Upper lobe of left lung (tissue), 6 donors: ENCODE data around the gene CCNK. TPM values are rescaled to one million over a fixed set of nuclear protein-coding genes. Genes with fewer than 3 reads are reported as not detected.

ENCODE experiments used
- ATAC-seq, 2 donors: fragments of 200-7000 bp; cut with Tn5 transposase; one replicate each; pipeline ENCODE4 v1.9.1; 2022; ENCODE audit warnings: mild to moderate bottlenecking in 2 of 2, moderate library complexity in 2 of 2; ENCODE audit not compliant: low FRiP score in 2 of 2
- DNase-seq, 2 donors: peaks; one replicate each; pipeline ENCODE4 v3.0.0-alpha.2; 2019 to 2020
- H3K27ac ChIP-seq, 4 donors: fragments of 200-600 bp; sonication (generic); one replicate each; pipeline ENCODE4 v1.5.1; 2016 to 2019
- H3K27me3 ChIP-seq, 4 donors: fragments of 200-600 bp; sonication (generic); one replicate each; pipeline ENCODE4 v1.5.1; 2017 to 2019
- H3K36me3 ChIP-seq, 4 donors: fragments of 200-600 bp; sonication (generic); one replicate each; pipeline ENCODE4 v1.5.1; 2016 to 2019
- H3K4me1 ChIP-seq, 4 donors: fragments of 200-600 bp; sonication (generic); one replicate each; pipeline ENCODE4 v1.5.1; 2018 to 2019
- H3K4me3 ChIP-seq, 4 donors: fragments of 200-600 bp; sonication (generic); one replicate each; pipeline ENCODE4 v1.5.1; 2017 to 2019; ENCODE audit warnings: mild to moderate bottlenecking in 2 of 4, moderate library complexity in 1 of 4
- H3K9me3 ChIP-seq, 4 donors: fragments of 200-600 bp; sonication (generic); one replicate each; pipeline ENCODE4 v1.5.1; 2018 to 2019
- EP300 ChIP-seq, 4 donors: sonication (generic); formaldehyde crosslinking; IDR thresholded peaks; one replicate each; pipeline ENCODE4 v1.5.1; 2017; ENCODE audit warnings: antibody characterized with exemption in 4 of 4, control low read depth in 2 of 4
- POLR2A ChIP-seq, 4 donors: fragments of 450-650 bp; IDR thresholded peaks; one replicate each; pipeline ENCODE4 v1.5.1; 2016 to 2017; ENCODE audit warnings: antibody characterized with exemption in 4 of 4, mild to moderate bottlenecking in 2 of 4
- POLR2AphosphoS5 ChIP-seq, 2 donors: sonication (generic); formaldehyde crosslinking; IDR thresholded peaks; one replicate each; pipeline ENCODE4 v1.5.1; 2017; ENCODE audit warnings: antibody characterized with exemption in 2 of 2
- WGBS, 2 donors: methylation state at CpG; one replicate each; pipeline ENCODE4 v1.1.5; 2017 to 2018; 5-methylcytosine and 5-hydroxymethylcytosine counted together
- total RNA-seq, 6 donors: library from RNA; depleted of rRNA in 4 of 6; stranded (reverse); fragments of >200 nt in 4 of 6; gene quantifications; one replicate each; pipeline versions ENCODE4 v1.1.0 to v1.2.1, GENCODE V29; 2016 to 2021
- TF ChIP-seq, protein P1 (sequence below), 6 experiments: fragments of 450-650 bp in 4 of 6; fragments of 200-600 bp in 2 of 6; sonication (generic) in 2 of 6; IDR thresholded peaks; one replicate each; pipeline ENCODE4 v1.5.1; 2016 to 2019; ENCODE audit warnings: antibody characterized with exemption in 6 of 6
- donor health status: DM: no; HTN: no; CAD: no; lungs with moderate emphysema.
- donor health status: DM: no; HTN: yes; CAD: no; lungs with severe emphysema.

CCNK gene
- total RNA-seq, 6 donors from 2014 or later = 29.8 to 51.1 (median 44.0) TPM

GRCh38 chr14:99548255-99548654, 67.0 kb downstream of the CCNK start:
- Histone ChIP-seq H3K4me1 (peaks cover 0 to 14% (median 0%) of the 10 kb centered on the region in 4 donors), H3K27ac (no peak overlapping the region), H3K27me3 (no peaks in the 10 kb centered on the region), H3K4me3 (no peak overlapping the region), H3K36me3 (no peaks in the 10 kb centered on the region), H3K9me3 (no peaks in the 10 kb centered on the region)
- 89 to 90% methylated on average over 18 of the region's 18 CpGs for WGBS, 2 donors
- TF ChIP-seq POLR2A (IDR thresholded peaks at IDR 0.05) (no peak), POLR2AphosphoS5 (IDR thresholded peaks at IDR 0.05) (no peak), EP300 (IDR thresholded peaks at IDR 0.05) (no peak)
- TF ChIP-seq, protein P1, sequence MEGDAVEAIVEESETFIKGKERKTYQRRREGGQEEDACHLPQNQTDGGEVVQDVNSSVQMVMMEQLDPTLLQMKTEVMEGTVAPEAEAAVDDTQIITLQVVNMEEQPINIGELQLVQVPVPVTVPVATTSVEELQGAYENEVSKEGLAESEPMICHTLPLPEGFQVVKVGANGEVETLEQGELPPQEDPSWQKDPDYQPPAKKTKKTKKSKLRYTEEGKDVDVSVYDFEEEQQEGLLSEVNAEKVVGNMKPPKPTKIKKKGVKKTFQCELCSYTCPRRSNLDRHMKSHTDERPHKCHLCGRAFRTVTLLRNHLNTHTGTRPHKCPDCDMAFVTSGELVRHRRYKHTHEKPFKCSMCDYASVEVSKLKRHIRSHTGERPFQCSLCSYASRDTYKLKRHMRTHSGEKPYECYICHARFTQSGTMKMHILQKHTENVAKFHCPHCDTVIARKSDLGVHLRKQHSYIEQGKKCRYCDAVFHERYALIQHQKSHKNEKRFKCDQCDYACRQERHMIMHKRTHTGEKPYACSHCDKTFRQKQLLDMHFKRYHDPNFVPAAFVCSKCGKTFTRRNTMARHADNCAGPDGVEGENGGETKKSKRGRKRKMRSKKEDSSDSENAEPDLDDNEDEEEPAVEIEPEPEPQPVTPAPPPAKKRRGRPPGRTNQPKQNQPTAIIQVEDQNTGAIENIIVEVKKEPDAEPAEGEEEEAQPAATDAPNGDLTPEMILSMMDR (IDR thresholded peaks at IDR 0.05) = no peak
- DNase-seq (no peak), ATAC-seq (no peak)

DNA sequence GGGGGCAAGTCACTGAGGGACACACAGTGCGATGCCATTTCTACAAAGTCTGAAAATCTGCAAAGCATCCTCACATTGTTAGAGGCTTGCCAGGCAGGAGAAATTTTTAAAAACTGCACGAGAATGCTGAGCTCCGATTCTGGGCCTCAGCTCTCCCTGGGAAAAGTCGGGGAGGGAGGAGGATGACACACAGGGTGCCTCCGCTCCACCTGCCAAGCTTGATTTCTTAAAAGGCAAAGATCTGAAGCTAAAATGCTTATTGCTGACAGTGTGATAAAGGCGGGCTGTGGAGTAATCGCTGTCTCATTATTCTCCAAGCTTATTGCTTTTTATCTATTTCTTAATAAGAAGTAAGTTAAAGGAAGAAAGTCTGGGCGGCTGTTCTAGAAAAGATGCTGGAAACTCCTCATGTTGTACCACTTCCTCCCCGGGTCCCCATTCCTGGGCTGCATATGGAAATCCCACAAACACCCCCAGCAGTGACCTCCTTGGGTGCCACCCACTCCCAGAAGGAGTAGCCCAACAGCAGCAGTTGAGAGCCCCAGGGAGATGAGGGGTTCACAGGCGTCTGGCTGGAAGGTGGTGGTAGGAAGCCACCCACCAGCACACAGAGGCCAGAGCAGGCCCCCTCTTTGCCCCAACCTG, 67.8 kb downstream of the CCNK start:
- H3K27ac ChIP-seq = no peak overlapping the region
- TF ChIP-seq, protein P1 (IDR thresholded peaks at IDR 0.05) = no peak
- TF ChIP-seq POLR2A (IDR thresholded peaks at IDR 0.05) = no peak
- no peak for TF ChIP-seq POLR2AphosphoS5 (IDR thresholded peaks at IDR 0.05)
- no peak for ATAC-seq

GRCh38 chr14:99549684-99550083, 68.5 kb downstream of the CCNK start:
- ATAC-seq (no peak), DNase-seq (no peak)
- TF ChIP-seq POLR2AphosphoS5 (IDR thresholded peaks at IDR 0.05) (no peak), POLR2A (IDR thresholded peaks at IDR 0.05) (no peak), EP300 (IDR thresholded peaks at IDR 0.05) (no peak)
- TF ChIP-seq, protein P1 (IDR thresholded peaks at IDR 0.05) = no peak
- Histone ChIP-seq H3K27ac (no peak overlapping the region), H3K4me3 (no peak overlapping the region), H3K36me3 (no peaks in the 10 kb centered on the region), H3K27me3 (no peaks in the 10 kb centered on the region), H3K9me3 (no peaks in the 10 kb centered on the region), H3K4me1 (peaks cover 4 to 20% (median 4%) of the 10 kb centered on the region in 4 donors)
- WGBS, 2 donors = 73 to 85% methylated on average over 10 of the region's 10 CpGs

More for the DNA sequence above, 67.8 kb downstream of the CCNK start:
- H3K4me3 ChIP-seq = no peak overlapping the region
- DNase-seq = no peak
- H3K9me3 ChIP-seq = no peaks in the 10 kb centered on the region
- H3K27me3 ChIP-seq = no peaks in the 10 kb centered on the region
- peaks cover 0 to 15% (median 0%) of the 10 kb centered on the region in 4 donors for H3K4me1 ChIP-seq
- H3K36me3 ChIP-seq = no peaks in the 10 kb centered on the region
- WGBS, 2 donors = 72 to 85% methylated on average over 9 to 10 of the region's 10 CpGs

- Histone ChIP-seq H3K4me3 (no peak overlapping the region), H3K36me3 (no peaks in the 10 kb centered on the region), H3K4me1 (peaks cover 4 to 28% (median 8%) of the 10 kb centered on the region in 4 donors), H3K27ac (no peak overlapping the region), H3K9me3 (no peaks in the 10 kb centered on the region), H3K27me3 (no peaks in the 10 kb centered on the region)
- DNase-seq = no peak
- TF ChIP-seq EP300 (IDR thresholded peaks at IDR 0.05) = no peak
- TF ChIP-seq, protein P1 (IDR thresholded peaks at IDR 0.05) = no peak
- TF ChIP-seq POLR2A (IDR thresholded peaks at IDR 0.05) = no peak
- TF ChIP-seq POLR2AphosphoS5 (IDR thresholded peaks at IDR 0.05) = no peak
- WGBS, 2 donors = 86 to 94% methylated on average over 2 to 11 of the region's 11 CpGs
- no peak for ATAC-seq
Measured at GRCh38 chr14:99550387-99550992, 69.3 kb downstream of the CCNK start.
